Measurements from ENCODE around the gene PEX5.
"Not testable (repeated sequence)": the region's sequence is repeated elsewhere in the genome, so short reads cannot be mapped to it uniquely, and the experiment has no call there.

The PEX5 gene

DNA sequence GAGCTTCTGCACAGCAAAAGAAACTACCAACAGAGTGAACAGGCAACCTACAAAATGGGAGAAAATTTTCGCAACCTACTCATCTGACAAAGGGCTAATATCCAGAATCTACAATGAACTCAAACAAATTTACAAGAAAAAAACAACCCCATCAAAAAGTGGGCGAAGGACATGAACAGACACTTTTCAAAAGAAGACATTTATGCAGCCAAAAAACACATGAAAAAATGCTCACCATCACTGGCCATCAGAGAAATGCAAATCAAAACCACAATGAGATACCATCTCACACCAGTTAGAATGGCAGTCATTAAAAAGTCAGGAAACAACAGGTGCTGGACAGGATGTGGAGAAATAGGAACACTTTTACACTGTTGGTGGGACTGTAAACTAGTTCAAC is 24.3 kb downstream of the PEX5 start:
- DNase-seq (ENCODE audit: low read depth in 3 of 3), result not testable (repeated sequence)

- no peak for DNase-seq (ENCODE audit: low read depth in 3 of 3)
Observed at GRCh38 chr12:7217475-7218069, 28.1 kb downstream of the PEX5 start.

GRCh38 chr12:7219599-7220243 is 30.2 kb downstream of the PEX5 start:
- peak; percentile 46 to 64 (median 64) for DNase-seq (ENCODE audit: low read depth in 3 of 3)

DNA sequence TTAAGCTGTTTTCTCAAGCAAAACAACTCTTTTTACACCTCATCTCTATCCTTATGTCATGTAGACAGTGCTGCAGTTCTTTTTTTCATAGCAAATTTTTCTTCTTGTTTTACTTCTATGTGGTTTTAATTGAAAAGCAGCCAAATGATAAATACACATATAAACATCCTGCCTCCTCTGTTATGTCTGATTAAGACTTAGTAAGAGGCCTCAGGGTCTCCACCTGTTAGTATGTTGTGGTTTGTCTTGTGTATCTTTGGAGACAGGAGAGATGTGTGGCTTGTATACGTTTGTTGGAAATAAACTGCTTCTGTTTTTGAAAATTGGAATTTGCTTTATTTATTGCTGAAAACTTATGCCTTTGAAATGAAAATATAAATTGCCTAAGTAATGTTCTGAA is 32.0 kb downstream of the PEX5 start:
- DNase-seq (ENCODE audit: low read depth in 3 of 3), result no peak

GRCh38 chr12:7229741-7230140 is 40.3 kb downstream of the PEX5 start:
- no peak for DNase-seq (ENCODE audit: low read depth in 3 of 3)

GRCh38 chr12:7241404-7242005 is 52.0 kb downstream of the PEX5 start:
- no peak for DNase-seq (ENCODE audit: low read depth in 3 of 3)

- DNase-seq (ENCODE audit: low read depth in 3 of 3), result no peak
Observed at GRCh38 chr12:7242176-7243101, 53.0 kb downstream of the PEX5 start.

DNA sequence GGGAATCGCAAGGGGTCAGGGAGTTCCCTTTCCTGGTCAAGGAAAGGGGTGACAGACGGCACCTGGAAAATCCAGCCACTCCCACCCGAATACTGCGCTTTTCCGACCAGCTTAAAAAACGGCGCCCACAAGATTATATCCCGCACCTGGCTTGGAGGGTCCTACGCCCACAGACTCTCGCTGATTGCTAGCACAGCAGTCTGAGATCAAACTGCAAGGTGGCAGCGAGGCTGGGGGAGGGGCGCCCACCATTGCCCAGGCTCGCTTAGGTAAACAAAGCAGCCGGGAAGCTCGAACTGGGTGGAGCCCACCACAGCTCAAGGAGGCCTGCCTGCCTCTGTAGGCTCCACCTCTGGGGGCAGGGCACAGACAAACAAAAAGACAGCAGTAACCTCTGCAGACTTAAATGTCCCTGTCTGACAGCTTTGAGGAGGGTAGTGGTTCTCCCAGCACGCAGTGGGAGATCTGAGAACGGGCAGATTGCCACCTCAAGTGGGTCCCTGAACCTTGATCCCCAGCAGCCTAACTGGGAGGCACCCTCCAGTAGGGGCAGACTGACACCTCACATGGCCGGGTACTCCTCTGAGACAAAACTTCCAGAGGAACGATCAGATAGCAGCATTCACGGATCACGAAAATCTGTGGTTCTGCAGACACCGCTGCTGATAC is 62.0 kb downstream of the PEX5 start:
- not testable (repeated sequence) for DNase-seq (ENCODE audit: low read depth in 3 of 3)

- DNase-seq (ENCODE audit: low read depth in 3 of 3), result no peak
Observed at GRCh38 chr12:7259060-7259459, 69.6 kb downstream of the PEX5 start.

Data from stimulated activated CD4-positive, alpha-beta T cell treated with anti-CD3 and anti-CD28 coated beads, TNF-alpha, amount 100 ng/mL, for 24 hours (primary cell).